Subcutaneous adipose tissue (tissue), 4 donors: ENCODE measurements around the gene TIPARP. TPM values are rescaled to one million over a fixed set of nuclear protein-coding genes. Genes with fewer than 3 reads are reported as not detected.

ENCODE experiments used
- total RNA-seq, 4 donors: library from RNA; depleted of rRNA; stranded (reverse); fragments of >200 nt; gene quantifications; one replicate each; pipeline ENCODE4 v1.1.0, GENCODE V29; 2016
- TF ChIP-seq, protein P1 (sequence below): fragments of 450-650 bp; IDR thresholded peaks from one replicate; pipeline ENCODE4 v1.5.1; 2016; ENCODE audit warnings: low read depth, mild to moderate bottlenecking, control low read depth, antibody characterized with exemption, moderate library complexity

The TIPARP gene
- total RNA-seq, 4 donors from 2014 or later = 32.2 to 70.1 (median 43.6) TPM

DNA sequence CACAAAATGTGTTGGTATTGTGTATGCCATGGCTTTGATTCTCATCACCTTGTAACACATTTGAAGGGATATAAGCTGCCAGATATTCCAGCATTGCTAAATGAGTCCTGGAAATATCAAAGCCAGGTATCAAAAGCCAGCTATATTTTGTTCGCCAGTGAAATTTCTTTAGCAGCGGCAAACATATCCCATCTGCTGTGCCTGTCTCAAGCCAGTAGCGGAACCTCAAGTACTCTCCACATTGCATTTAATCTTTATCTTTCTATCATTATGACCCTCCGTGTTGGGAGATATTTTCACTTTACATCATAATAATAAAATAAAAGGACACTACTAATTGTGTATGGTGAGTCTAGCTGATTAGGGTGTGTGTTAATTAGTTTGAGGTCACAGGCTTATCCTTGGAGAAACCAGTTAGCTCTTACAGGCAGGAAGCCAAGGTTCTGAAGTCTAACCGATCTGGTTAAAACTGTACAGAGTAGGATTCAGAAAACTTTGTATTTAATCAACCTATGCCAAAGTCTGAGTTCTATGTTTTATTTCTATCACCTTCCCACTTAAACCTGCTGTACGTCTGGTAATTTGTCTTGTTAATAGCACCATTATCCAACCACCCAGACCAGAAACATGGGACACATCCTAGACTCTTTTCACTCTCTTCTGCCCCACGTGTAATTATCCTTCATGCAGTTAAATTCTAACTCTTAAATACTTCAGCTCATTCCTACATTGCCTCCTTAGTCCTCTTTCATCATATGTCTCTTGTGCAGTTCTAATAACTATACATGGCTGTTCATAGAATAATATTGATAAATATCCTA, 14.5 kb downstream of the TIPARP start:
- TF ChIP-seq, protein P1, sequence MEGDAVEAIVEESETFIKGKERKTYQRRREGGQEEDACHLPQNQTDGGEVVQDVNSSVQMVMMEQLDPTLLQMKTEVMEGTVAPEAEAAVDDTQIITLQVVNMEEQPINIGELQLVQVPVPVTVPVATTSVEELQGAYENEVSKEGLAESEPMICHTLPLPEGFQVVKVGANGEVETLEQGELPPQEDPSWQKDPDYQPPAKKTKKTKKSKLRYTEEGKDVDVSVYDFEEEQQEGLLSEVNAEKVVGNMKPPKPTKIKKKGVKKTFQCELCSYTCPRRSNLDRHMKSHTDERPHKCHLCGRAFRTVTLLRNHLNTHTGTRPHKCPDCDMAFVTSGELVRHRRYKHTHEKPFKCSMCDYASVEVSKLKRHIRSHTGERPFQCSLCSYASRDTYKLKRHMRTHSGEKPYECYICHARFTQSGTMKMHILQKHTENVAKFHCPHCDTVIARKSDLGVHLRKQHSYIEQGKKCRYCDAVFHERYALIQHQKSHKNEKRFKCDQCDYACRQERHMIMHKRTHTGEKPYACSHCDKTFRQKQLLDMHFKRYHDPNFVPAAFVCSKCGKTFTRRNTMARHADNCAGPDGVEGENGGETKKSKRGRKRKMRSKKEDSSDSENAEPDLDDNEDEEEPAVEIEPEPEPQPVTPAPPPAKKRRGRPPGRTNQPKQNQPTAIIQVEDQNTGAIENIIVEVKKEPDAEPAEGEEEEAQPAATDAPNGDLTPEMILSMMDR = no peak

DNA sequence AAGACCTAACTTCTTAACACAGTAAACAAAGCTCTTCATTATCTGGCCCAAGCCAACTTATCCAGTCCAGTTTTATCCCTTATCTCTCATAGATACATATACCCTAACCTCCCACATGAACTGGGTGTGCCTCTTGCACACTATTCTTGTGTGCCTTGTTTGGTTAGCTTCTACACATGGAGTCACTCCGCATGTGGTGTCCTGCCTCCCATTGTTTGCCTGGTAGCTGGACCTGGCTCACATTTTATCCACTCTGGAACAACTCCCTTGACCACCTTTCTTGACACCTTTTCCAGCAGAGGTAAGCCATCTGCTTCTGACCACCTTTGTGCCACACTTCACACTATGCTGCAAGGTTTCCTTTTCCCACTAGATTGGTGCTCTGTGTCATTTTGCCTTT, 15.2 kb downstream of the TIPARP start:
- TF ChIP-seq, protein P1 = no peak

DNA sequence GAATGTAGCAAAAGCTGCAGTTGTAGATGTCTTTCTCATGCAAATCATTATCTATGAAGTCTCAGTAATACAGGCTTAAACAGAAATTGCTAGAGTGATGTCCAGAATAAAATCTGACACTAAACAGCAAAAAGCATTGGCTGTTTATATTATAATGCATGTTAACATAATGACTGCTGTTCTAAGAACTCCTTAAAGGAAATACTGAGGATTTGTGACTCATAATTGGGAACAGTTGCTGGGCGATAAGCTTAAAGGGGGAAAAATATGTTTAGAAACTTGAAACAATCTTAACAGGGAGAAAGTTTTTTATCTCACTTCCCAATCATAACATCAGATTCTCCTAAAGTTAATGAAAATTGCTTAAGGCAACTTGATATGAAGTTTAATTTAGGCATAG, 17.5 kb downstream of the TIPARP start:
- TF ChIP-seq, protein P1 = no peak

DNA sequence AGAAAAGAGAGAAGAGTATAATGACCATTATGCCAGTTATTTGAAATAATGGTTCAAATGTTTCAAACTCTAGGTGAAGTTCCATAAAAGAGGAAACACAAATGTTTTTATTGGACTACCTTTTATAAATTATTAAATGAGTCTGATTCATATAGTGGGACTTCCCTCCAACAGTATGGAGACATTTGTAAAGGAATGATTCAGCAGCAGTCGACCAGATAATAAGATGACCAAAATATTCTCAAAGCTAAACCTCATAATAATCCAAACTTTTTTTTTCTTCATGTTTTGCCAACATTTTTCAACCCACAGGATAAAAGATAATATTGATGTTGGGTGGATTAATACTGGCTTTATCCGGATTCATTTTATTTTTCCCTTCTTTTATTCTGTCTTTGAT, 18.8 kb downstream of the TIPARP start:
- TF ChIP-seq, protein P1 = no peak

DNA sequence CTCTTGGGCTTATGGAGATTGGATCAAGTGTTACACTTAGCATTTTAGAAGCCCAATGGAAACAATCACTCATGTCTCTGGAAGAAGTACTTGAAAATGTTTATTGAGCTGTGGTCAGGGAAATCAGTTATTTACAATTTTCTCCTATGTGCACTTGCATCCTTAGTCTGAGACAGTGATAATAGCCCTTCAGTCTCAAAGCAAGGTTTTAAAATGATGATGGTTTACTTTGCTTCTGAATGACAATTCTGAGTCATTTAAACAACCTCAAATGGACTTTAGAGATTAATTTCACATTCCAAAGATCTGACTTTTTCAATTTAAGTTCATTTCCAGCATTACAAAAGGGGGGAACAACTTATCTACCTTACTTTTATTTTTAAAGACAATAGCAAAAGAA, 20.1 kb downstream of the TIPARP start:
- TF ChIP-seq, protein P1 = no peak

DNA sequence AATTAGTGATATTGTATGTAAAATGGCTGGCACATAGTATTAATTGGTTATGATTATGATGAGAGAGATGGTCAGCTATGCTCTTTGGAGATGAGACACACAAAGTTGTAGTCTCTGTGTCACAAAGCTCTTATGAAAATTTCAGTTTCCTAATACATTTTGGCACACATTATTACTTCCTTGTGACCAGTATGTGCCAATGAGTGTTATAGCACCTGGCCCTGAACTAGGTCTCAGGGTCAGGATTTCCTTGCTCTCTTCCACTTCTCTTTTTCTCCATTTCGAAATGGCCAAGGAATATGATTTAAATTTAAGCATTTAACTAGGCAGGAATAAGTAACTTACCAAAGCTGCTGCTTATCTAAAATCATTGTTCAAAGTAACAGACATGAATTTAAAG, 28.0 kb downstream of the TIPARP start:
- TF ChIP-seq, protein P1 = no peak

DNA sequence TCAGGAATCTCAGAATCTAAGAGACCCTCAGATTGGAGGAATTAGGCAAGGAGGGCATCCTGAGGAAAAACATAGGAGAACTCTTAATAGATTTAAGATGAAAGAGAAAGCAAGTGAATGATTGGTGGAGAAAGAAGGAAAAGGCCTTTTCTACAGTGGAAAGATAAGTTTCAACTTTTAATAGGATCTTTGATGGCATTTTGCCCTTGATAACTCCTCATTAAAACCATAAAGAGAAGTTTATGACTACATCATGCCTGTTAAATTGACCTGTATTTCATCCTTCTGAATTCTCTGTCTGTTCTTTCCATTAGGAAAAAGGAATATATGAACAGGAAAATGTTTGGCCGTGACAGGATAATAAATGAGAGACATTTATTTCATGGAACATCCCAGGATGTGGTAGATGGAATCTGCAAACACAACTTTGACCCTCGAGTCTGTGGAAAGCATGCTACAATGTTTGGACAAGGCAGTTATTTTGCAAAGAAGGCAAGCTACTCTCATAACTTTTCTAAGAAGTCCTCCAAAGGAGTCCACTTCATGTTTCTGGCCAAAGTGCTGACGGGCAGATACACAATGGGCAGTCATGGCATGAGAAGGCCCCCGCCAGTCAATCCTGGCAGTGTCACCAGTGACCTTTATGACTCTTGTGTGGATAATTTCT, 30.1 kb downstream of the TIPARP start:
- TF ChIP-seq, protein P1 = no peak
